ENCODE measurements around the gene INTS11.

INTS11 gene

GRCh38 chr1:1273512-1274298 lies 50.8 kb downstream of the INTS11 start, which contains the start of gene UBE2J2 (continued):
- TF ChIP-seq ZSCAN30 (tag by site-specific recombination; IDR thresholded peaks at IDR 0.05) (peak; percentile 46), ZBTB7A (tag by site-specific recombination; IDR thresholded peaks at IDR 0.05; ENCODE audit: low read depth) (no peak), SP3 (tag by site-specific recombination; IDR thresholded peaks at IDR 0.05) (peak; percentile 74), ZXDB (tag by site-specific recombination; IDR thresholded peaks at IDR 0.05) (peak; percentile 76), ZNF626 (tag by site-specific recombination; IDR thresholded peaks at IDR 0.05) (no peak; the same call in 1 of the 2 replicates), MZF1 (tag by site-specific recombination; IDR thresholded peaks at IDR 0.05; ENCODE audit: borderline replicate concordance) (no peak), YY2 (tag by site-specific recombination; IDR thresholded peaks at IDR 0.05) (peak; percentile 84), ZBTB8A (tag by site-specific recombination; IDR thresholded peaks at IDR 0.05) (peak; percentile 83), ZFHX2 (tag by site-specific recombination; conservative IDR thresholded peaks at IDR 0.05) (peak; percentile 80), ZEB2 (tag by site-specific recombination; IDR thresholded peaks at IDR 0.05) (peak; percentile 69; the same call in 1 of the 2 replicates), ZNF544 (tag by site-specific recombination; IDR thresholded peaks at IDR 0.05) (no peak), KLF1 (tag by site-specific recombination; IDR thresholded peaks at IDR 0.05) (peak; percentile 58), OSR2 (tag by site-specific recombination; IDR thresholded peaks at IDR 0.05) (no peak), YY1 (tag by site-specific recombination; IDR thresholded peaks at IDR 0.05) (peak; percentile 88), SP7 (tag by site-specific recombination; IDR thresholded peaks at IDR 0.05) (0 out of 2 replicates have a peak, but pooled peaks have one; percentile 27), ZBTB11 (tag by site-specific recombination; conservative IDR thresholded peaks at IDR 0.05; ENCODE audit: low read depth) (peak; percentile 89), ZNF501 (tag by site-specific recombination; IDR thresholded peaks at IDR 0.05) (peak; percentile 72; the same call in 1 of the 2 replicates), ZBTB20 (tag by site-specific recombination; IDR thresholded peaks at IDR 0.05) (peak; percentile 90), ZNF518A (tag by site-specific recombination; conservative IDR thresholded peaks at IDR 0.05; ENCODE audit: low read depth) (peak; percentile 71; the same call in 1 of the 2 replicates), ZNF785 (tag by site-specific recombination; IDR thresholded peaks at IDR 0.05) (no peak)
- TF ChIP-seq, protein P1, sequence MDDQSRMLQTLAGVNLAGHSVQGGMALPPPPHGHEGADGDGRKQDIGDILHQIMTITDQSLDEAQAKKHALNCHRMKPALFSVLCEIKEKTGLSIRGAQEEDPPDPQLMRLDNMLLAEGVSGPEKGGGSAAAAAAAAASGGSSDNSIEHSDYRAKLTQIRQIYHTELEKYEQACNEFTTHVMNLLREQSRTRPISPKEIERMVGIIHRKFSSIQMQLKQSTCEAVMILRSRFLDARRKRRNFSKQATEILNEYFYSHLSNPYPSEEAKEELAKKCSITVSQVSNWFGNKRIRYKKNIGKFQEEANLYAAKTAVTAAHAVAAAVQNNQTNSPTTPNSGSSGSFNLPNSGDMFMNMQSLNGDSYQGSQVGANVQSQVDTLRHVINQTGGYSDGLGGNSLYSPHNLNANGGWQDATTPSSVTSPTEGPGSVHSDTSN (CRISPR knock-in tag; IDR thresholded peaks at IDR 0.05) = peak; percentile 44; the same call in 1 of the 2 replicates
- TF ChIP-seq, protein P2, sequence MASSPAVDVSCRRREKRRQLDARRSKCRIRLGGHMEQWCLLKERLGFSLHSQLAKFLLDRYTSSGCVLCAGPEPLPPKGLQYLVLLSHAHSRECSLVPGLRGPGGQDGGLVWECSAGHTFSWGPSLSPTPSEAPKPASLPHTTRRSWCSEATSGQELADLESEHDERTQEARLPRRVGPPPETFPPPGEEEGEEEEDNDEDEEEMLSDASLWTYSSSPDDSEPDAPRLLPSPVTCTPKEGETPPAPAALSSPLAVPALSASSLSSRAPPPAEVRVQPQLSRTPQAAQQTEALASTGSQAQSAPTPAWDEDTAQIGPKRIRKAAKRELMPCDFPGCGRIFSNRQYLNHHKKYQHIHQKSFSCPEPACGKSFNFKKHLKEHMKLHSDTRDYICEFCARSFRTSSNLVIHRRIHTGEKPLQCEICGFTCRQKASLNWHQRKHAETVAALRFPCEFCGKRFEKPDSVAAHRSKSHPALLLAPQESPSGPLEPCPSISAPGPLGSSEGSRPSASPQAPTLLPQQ (tag by site-specific recombination; IDR thresholded peaks at IDR 0.05) = peak; percentile 69

All from HEK293 (cell line).